G401 (cell line): ENCODE results near the gene DDB1. TPM values are rescaled to one million over a fixed set of nuclear protein-coding genes. Genes with fewer than 3 reads are reported as not detected.
A peak's percentile ranks its signal among the peaks of the same experiment; 100 is the strongest.
"Not testable (repeated sequence)": the region's sequence is repeated elsewhere in the genome, so short reads cannot be mapped to it uniquely, and the experiment has no call there.

Experiments used
- DNase-seq: peaks from one replicate; pipeline ENCODE4 v3.0.0-alpha.2; 2015; ENCODE audit warnings: low spot score
- in situ Hi-C: cut with HindIII; loops from 2 replicates; pipeline ENCODE4 v1.10.0; 2016; ENCODE audit warnings: low sequenced_read_pairs, mixed read lengths
- total RNA-seq: library from RNA; depleted of rRNA; stranded (reverse); fragments of >200 nt; shearing (Covaris generic); gene quantifications from 2 replicates; pipeline ENCODE4 v1.2.3, GENCODE V29; 2014

The DDB1 gene
- total RNA-seq, 1 experiment from 2014 or later: 332 TPM

DNA sequence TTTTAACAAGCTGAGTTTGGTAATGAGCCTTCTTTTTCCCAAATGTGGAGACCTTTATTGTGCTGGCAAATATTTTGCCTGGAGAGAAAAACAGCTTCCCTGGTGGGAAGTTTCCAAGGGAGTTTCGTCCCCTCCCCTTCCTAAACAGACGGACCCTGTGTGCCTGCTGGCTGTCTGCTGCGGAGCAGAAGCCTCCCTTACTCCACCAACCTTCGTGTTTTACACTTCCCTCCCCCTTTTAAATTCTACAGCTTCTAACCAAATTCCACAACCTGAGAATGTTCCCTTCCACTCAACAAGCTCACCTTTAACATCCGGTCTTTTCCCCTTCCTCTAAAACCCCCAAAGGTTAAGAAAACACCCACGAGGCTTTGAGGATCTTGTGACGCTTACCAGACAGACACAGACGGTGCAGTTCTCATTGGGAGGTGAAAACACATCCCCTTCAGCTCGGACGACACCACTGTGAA is 54.9 kb downstream of the DDB1 start:
- no peak for DNase-seq
- in situ Hi-C loops: no loop called here

DNA sequence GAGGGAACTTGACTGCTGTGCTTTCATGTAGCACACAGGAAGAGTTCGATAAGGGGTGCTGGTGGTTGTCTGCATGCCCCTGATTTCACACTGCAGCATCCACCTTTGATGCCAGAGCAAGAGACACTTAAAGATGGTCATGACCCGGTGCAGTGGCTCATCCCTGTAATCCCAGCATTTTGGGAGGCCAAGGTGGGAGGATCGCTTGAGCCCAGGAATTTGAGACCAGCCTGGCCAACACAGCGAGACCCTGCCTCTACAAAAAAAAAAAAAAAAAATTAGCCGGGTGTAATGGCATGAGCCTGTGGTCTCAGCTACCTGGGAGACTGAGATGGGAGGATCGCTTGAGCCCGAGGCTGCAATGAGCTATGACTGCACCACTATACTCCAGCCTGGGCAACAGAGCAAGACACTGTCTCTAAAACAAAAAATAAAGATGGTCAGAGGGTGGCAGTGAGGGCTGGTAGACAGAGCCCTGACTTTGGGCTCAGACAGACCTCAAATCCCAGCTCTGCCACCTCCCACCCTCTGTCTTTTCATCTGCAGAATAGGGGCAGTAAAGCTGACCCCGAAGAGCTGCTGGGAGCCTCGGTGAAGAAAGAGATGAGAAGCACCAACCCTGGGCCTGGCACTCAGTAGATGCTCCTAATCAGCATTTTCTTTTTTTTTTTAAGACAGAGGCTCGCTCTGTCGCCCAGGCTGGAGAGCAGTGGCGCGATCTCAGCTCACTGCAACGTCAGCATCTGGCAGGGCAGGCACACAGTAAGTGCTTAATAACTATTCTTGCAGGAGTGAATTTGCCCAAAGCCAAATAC is 55.5 kb downstream of the DDB1 start:
- in situ Hi-C loops: no loop called here
- no peak for DNase-seq

GRCh38 chr11:61275191-61275590 is 57.7 kb downstream of the DDB1 start:
- in situ Hi-C loops: no loop called here
- no peak for DNase-seq

GRCh38 chr11:61274084-61274483 is 58.8 kb downstream of the DDB1 start:
- no peak for DNase-seq
- in situ Hi-C loops: no loop called here

DNA sequence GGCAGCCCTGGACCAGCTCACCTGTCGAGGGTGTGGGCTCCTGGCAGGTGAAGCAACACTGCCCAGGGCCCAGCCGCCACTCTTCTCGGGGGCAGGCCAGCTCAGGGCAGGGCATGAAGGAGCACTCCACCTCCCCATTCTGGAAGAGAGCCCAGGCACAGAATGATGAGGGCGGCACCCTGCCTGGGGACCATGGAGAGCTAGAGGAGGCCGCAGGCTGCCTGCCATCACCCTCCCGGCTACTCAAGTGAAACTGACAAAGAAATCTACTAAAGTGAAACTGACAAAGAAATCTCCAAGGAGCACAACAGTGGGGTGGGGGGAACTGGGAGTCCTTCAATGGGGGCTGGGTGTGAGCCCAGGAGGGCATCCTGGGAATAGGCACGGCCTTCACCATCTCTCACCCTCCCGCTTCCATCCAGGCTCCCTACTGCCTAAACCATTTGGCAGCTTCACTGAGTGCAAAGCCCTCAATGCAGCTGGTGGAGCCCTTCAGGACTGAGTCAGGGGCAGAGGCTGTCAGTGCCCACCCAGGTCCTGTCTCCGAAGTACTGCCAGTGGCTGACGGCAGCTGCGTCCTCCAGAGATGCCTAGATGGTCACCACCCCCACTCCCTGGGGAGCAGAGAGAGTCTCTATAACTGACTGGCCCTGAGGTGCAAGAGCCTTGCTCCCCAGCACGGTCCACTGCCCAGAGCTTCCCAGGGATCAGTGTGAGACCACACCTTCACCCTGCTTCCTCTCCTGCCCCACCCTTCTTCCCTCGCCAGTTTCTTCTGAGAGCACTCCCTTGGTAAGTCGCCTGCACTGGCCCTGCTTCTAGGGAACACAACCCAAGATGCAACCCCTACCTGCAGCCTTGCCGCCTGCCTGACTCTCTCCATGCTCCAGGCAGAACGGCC is 59.5 kb downstream of the DDB1 start:
- in situ Hi-C loops: no loop called here
- DNase-seq: no peak

- in situ Hi-C loops: no loop called here
Measured at GRCh38 chr11:61272731-61273130, 60.2 kb downstream of the DDB1 start.

DNA sequence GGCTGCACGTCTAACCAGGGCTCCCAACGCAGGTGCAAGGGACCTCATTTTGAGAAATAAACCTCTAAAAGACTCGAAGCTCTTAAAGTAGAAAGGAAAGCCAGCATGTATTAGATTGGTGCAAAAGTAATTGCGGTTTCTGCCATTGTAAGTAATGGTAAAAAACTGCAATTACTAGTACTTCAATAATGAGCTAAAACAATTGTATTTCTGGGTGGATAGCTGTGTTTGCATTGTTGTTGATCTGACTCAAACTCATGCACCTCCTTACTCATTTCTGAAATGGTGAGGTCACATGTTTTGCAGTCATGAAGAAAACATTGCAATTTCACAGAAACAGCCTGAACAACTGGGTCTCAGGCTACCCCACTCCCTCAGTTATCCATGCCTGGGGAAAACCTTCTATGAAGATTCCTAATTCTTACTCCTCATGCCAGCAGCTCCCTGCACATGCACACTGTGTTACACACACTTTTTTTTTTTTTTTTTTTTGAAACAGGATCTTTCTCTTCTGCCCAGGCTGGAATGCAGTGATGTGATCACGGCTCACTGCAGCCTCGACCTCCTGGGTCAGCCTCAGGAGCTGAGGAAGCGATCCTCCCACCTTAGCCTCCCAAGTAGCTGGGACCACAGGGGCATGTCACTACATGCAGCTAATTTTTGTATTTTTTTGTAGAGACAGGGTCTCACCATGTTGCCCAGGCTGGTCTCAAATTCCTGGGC is 62.4 kb downstream of the DDB1 start:
- in situ Hi-C loops: no loop called here
- DNase-seq: no peak

More at GRCh38 chr11:61272731-61273130, 60.2 kb downstream of the DDB1 start:
- DNase-seq: no peak

- in situ Hi-C loops: no loop called here
- DNase-seq: no peak
Measured at GRCh38 chr11:61268588-61269250, 64.2 kb downstream of the DDB1 start.

DNA sequence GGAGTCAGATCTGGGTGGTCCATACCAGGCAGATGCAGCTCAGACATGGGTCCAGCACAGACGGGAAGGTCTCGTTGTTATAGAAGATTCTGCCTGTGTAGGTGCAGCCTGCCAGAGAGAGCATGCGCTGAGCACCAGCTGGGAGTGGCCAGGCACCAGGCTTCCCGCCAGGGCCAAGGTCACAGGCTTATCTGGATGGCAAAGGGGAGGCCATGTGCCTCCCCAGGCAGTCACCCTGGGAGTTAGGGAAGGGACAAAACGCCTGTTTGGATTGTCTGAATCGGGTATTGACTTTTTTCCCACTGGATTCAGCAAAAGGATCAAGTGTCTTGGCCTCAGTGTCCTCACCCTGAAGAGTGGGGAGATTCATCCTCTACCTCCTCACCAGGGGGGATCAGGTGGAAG is 65.5 kb downstream of the DDB1 start:
- in situ Hi-C loops: no loop called here
- DNase-seq: no peak

GRCh38 chr11:61266602-61267001 is 66.3 kb downstream of the DDB1 start:
- DNase-seq: no peak
- in situ Hi-C loops: no loop called here

DNA sequence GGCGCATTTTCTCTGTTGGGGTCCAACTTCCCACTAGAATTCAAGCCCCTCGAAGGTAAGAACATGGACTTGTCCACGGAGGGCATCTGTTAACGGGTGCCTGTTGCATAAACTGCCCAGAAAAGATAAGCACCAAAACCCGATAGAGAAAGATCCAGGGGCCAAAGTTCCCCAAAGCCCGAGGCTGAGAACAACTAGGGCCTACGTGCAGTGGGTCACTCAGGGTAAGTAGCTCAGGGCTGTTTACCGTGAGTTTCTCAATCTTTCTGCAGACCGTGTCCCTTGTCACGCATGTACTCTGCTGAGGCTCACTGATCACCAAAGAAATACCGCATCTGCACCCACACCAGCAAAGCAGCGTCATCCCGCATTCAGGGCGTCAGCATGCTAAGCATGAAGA is 67.5 kb downstream of the DDB1 start:
- in situ Hi-C loops: no loop called here
- no peak for DNase-seq

DNA sequence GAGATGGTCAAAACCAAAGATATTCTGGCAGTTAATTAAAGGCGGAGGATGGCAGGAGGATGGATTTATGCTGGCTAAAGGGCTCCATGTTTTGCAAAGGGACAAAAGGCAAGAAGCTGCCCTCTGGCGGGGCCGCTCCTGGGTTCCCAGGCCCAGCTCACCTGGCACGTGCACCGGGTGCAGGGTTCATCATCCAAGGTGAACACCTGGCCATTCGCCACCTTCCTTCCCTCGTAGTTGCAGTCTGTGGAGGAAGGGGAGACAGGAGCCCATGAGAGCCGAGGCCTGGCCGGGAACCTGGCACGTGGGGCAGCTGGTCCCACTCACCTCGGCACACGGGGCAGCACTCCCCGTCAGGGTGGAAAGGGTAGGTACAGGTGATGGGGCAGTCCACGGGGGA is 68.1 kb downstream of the DDB1 start:
- no peak for DNase-seq
- in situ Hi-C loops: no loop called here

GRCh38 chr11:61264371-61264770 is 68.5 kb downstream of the DDB1 start:
- in situ Hi-C loops: no loop called here
- DNase-seq: no peak

DNA sequence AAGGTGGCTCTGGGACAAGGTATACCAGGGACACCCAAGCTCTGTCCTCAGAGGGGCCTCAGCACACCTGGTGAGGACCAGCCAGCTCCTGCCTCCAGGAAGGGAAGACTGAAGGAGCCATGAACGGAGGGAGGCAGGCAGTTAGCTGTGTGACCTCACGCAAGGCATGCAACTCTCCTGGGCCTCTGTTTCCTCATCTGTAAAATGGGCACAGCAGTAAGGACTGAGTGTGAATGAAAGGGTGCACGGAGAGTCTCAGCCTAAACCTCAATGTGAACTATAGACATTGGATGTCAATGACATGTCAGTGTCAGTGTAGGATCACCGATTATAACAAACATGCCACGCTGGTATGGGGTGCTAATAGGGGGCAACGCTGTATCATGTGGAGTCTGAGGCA is 73.5 kb downstream of the DDB1 start:
- no peak for DNase-seq
- in situ Hi-C loops: no loop called here

- no peak for DNase-seq
- in situ Hi-C loops: no loop called here
Measured at GRCh38 chr11:61258546-61258945, 74.4 kb downstream of the DDB1 start.

DNA sequence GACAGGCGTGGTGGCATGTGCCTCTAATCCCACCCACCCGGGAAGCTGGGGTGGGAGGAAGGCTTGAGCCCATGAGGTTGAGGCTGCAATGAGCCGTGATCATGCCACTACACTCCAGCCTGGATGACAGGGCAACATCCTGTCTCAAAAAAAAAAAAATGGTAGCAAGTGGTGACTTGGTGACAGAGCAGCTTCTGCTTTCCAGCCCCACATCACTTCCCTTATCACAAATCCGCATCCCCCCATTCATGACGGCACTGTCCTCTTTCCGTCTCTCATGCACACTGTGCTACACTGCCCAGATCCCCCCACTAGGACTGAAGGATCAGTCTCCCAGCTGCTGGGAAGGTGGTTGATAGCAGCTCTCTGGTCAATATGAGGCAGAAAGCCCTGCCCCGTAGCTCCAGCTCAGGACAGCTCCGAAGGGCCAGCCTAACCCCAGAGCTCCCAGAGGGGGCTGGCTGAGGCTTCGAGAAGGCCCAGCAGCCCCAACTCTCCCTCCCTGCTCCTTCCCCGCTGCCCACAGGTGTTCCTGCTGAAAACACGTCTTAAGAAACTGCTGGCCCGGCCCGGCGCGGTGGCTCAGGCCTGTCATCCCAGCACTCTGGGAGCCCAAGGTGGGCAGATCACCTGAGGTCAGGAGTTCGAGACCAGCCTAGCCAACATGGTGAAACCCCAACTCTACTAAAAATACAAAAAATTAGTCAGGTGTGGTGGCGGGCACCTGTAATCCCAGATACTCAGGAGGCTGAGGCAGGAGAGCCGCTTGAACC is 76.0 kb downstream of the DDB1 start:
- in situ Hi-C loops: no loop called here

GRCh38 chr11:61254403-61255025 is 78.4 kb downstream of the DDB1 start:
- DNase-seq: peak; percentile 34
- in situ Hi-C loops: no loop called here

More for the DNA sequence above, 76.0 kb downstream of the DDB1 start:
- no peak for DNase-seq

DNA sequence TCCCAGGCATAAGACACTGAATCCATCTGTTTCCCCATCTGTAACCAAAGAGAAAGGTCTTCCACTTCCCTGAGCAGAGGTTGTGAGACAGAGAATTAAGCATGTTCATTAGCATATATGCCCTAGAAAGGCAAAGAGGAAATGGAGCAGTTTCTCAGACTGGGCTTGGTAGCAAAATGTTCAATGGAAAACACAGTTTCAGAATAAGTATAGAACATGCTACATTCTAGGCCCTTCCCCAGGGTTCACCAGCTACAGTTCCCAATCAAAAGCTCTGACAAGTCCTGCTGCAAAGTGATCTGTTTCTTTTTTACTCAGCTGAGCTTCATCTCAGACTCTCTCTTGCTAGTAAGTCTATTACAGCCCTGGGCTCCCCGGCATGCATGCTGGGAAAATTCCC is 80.6 kb downstream of the DDB1 start:
- in situ Hi-C loops, DNase-seq: not testable (repeated sequence)
